Activated naive CD8-positive, alpha-beta T cell treated with anti-CD3 and anti-CD28 coated beads, Interleukin-2, amount 50 U/mL, for 16 hours (primary cell): Measurements from ENCODE around the gene IGFBP2.
A peak's percentile ranks its signal among the peaks of the same experiment; 100 is the strongest.

Experiments used
- DNase-seq: peaks from one replicate; pipeline ENCODE4 v3.0.0-alpha.2; 2020; ENCODE audit warnings: low read depth, low spot score

IGFBP2 gene

DNA sequence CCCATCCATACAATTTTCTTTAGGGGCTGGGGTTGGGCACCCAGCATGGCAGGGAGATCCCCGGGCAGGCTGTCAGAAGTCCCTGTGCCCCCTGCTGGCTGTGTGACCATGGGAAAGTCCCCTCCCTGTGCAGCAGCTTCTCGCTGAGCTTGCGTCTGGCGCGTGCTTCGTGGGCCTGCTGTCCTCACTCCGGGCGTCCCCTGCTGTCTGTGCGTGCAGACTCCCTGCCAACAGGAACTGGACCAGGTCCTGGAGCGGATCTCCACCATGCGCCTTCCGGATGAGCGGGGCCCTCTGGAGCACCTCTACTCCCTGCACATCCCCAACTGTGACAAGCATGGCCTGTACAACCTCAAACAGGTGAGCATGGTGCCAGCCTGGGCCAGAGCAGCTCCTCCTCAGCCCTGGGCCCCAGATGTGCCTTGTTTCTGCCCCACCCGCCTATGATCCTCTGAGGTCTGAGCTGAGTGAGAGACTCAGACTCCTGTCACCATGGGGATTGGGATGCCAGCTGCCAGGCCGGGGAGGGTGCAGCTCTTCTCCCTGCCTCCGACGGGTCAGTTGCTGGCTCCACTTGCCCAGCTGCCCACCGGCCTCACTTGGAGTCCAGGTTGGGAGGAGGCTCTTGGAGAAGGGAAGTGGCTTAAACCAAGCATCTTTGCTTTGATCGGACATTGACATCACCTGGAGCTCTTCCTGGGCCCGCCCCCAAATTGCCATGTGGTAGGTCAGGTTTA, 28.6 kb downstream of the IGFBP2 start:
- DNase-seq: no peak

DNA sequence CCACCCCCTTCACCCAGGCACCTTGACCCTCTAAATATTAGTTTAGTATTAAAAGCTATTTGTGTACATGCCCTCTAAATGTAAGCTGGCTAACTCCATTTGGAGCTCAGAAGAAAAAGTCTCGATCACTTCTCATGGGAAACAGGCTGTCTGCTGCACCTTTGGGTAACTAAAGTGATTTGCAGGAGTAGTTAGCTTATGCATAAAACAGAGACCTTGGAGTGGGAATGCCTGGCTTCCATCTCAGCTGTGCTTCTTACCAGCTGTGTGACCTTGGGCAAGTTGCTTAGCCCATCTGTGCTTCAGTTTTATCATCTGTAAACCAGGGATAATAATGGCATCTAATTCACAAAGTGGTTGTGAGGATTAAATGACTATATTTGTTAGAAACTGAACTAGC, 29.9 kb downstream of the IGFBP2 start:
- no peak for DNase-seq

DNA sequence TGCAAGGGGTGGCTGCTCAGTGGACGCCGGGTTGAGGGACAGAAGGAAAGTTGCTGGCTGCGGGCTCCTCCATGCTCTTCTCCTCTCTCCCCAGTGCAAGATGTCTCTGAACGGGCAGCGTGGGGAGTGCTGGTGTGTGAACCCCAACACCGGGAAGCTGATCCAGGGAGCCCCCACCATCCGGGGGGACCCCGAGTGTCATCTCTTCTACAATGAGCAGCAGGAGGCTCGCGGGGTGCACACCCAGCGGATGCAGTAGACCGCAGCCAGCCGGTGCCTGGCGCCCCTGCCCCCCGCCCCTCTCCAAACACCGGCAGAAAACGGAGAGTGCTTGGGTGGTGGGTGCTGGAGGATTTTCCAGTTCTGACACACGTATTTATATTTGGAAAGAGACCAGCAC, 30.6 kb downstream of the IGFBP2 start:
- DNase-seq: no peak

GRCh38 chr2:216664593-216665034, 31.4 kb downstream of the IGFBP2 start:
- no peak for DNase-seq

DNA sequence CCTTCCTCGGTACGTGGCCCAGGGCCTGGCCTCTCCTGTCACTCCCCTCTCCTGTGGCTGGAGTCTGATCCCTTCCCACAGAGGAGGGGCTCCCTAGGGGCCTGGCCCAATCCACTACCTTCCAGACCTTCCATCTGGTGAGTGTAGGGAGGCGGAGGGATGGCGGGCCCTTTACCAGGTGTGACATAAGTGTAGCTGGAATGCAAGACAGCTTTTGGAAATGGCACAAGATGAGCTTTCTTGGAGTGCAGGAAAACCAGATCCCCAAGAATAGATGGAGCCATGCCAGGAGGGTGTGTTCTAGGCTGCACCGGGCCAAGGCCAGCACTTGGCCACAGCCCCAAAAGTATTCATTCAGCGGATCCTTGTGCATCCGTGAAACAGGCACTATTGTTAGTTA, 32.0 kb downstream of the IGFBP2 start:
- no peak for DNase-seq

DNA sequence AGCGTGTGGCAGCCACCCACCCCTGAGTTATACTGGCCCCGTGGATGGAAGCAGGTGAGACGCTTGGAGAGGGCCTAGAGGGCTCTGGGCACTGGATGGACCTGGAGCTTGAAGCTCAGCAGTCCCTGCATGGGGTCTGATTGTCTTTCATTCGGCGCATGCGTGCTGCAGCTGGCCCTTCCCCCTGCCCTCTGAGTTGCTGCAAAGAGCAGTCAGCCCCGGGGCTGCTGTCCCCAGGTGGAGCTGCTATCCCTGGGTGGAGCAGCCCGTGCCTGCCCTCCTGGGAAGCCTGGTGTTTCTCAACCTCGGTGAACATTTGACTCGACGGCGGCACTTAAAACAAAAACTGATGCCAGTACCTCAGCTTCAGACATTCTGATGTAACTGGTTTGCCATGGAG, 32.5 kb downstream of the IGFBP2 start:
- DNase-seq: no peak

- DNase-seq: peak; percentile 29
These were observed 33.4 kb downstream of the IGFBP2 start for GRCh38 chr2:216666461-216667233.

DNA sequence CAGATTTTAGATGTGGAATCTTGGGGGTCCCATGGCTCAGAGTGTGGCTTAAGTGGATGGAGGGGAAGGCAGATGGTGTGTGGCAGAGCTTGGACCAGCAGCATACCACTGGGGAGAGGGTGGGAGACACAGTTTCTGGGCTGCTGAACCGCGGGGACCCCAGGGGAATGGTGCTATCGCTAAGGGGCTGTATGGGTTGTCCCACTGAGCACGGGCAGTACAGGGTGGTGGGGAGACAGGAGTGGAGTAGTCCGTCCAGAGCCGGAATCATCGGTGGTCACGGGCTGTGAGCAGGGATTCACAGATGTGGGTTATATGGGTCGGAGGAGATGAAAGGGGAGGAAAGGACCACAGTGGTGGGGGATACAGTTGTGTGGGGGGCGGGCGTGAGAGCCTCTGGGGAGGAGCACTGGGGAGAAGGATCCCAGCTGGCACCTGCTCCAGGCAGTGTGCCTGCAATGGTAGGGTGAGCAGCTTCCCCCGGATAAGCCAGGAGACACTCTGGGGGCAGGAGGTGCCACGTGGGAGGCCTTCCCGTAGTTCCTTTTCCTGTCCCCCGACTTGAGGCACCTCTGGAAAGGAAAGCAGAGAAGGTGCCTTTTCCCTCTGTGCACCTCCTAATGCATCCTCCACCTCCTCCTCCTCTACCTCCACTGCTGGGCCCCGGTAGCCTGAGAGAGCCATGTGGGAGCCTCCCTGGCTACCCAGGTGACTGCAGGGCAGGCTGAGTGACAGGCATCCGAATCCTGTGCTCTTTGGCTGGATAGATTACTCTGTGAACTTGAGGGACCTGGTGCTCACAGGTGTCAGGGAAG, 37.3 kb downstream of the IGFBP2 start:
- DNase-seq: no peak

DNA sequence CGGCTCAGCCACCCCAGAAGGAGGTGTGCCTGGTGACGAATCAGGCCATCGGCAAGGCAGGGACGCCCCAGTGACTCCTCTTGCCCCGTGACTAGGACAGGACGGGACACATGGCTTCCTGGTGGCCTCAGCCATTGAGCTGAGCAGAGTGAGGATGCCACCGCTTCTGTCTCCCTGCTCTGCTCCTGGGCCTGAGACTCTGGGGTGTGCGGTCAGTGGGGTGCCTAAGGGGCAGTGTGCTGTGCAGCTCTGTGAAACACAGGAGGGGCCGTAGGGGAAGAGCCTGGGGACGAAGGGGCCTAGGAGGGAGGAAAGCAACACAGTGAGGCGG, 37.8 kb downstream of the IGFBP2 start:
- DNase-seq: no peak

GRCh38 chr2:216671791-216672343, 38.6 kb downstream of the IGFBP2 start:
- no peak for DNase-seq

GRCh38 chr2:216672466-216672865, 39.2 kb downstream of the IGFBP2 start:
- no peak for DNase-seq

DNA sequence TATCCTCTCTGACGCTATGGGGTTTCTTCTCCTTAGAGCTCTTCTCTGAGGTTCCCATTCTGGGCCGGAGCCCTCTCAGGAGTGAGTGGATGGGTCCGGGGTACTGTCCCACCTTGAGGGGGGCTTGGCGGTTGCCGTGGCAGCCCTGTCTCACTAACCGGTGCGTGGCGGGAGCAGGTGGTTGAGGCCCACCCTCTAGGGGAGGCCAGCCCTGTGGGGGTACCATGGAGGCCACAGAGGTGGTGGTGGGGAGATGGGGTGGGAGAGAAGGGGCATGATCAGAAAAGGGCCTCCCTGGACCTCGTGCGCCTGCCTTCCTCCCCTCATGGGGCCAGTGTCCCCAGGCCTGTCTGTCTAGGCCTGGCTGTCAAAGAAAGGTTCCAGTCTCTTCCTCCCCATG, 39.8 kb downstream of the IGFBP2 start:
- DNase-seq: no peak

- no peak for DNase-seq
These were observed 40.4 kb downstream of the IGFBP2 start for GRCh38 chr2:216673609-216674008.

DNA sequence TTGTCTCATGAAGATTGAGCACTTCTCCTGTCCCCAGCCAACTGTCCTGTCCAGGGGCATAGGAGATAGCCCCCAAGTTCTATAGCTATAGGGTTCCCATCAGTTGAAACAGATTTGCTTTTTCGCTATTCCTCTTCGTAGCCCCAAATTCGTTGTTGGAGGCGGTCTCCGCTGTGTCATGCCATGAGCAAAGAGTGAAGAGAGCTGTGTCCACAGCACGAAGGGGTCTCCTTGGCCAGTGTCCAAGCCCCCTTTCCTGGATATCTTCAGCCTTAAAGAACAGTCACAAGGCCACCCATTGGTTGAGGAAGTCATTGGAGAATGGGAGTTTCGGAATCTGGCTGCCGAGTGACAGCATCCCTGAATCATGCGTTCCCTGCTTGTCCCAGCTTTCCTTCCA, 41.2 kb downstream of the IGFBP2 start:
- DNase-seq: no peak

DNA sequence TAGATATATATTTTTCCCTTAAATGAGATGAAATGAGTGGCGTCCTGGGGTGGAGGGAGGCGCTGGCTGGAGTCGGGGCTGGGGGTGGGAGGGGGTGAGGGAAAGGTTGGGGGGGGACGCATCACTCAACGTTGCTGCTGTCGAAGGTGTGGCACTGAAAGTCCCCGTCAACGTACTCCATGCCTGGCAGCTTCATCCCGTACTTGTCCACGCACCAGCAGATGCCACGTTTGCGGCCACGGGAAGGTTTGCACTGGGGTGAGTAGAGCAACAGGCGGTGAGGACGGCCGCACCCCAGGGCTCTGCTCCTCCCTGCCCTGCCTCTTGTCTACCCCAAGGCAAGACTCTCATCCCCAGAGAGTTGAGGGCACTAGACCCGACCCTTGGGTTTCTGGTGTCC, 43.4 kb downstream of the IGFBP2 start:
- no peak for DNase-seq

DNA sequence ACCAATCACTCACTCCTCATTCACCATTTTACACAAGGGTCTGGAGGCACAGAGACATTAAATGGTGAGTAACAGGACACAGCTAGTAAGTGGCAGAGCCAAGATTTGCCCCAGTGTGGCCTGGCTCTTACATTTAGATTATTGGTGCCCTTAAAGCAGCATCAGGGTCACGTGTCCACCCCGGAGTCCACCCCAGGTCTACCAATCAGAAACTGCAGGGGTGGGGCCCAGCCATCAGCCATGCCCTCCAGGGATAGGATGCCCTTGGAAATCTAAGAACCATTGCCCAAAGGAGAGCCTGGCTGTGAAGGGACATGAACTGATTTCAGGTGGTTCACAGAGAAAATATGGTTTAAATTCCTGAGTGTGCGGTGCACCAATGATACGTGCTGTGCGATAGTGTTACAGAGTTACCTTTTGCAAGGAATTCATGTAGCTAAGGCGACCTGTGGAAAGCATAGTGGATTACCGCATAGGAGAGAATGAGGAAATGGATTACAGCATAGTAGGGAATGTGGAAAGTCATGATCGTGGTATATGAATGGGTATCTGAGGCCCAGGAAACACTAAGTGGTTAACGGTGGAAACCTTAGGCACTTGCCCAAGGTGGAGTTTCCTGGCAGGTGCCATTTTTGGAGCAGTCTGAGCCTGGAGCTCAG, 44.3 kb downstream of the IGFBP2 start:
- DNase-seq: no peak

DNA sequence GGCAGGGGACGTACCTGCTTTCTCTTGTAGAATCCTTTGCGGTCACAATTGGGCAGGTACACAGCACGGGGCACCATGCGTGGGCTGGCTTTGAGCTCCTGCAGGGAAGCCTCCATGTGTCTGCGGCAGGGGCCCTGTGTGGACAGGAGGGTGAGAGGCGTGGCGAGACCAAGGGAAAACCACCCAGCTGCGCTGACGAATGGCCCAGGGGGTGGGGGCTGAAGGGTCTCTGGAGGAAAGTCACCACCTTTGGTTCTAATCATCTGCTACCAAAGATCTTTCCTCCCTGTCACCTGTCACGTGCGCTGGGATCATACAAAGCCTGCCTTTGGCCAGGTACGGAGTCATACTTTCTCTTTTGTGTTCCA, 44.9 kb downstream of the IGFBP2 start:
- DNase-seq: no peak

DNA sequence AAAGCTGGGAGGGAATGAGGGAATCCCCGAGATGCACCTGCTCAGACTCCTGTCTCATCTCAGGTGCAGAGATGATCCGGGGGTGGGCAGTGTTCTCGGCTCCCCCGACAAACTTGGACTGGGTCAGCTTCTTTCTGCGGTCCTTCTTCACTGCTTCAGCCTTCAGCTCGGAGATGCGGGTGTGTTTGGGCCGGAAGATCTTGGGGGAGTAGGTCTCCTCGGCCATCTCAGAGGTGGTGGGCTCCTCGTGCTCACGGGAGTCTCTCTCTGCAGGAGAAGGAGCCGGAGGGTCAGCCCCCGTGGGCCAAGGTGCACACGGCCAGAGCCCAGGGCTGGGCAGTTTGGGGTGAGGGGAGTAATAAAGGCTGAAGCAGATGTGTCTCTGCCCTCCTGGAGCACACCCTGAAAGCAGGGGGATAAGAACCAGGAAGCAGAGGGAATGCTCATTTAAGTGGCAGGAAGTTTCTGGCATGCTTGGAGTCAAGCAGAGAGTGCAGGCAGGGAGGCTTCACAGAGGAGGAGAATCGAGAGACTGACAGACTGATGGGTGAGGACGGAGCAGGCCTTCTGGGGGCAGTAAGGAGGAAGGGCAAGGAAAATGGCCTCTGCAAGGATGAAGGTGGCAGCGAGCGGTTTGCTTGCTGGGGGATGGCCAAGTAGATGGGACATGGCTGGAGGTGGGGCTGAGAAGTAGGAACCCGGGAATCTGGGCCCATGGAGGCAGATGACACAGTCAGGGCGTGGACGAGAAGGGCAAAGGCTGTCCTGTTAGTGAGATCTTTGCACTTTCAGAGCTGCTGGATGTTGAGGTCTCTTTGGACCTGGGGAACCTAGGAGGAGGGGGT, 45.8 kb downstream of the IGFBP2 start:
- no peak for DNase-seq

DNA sequence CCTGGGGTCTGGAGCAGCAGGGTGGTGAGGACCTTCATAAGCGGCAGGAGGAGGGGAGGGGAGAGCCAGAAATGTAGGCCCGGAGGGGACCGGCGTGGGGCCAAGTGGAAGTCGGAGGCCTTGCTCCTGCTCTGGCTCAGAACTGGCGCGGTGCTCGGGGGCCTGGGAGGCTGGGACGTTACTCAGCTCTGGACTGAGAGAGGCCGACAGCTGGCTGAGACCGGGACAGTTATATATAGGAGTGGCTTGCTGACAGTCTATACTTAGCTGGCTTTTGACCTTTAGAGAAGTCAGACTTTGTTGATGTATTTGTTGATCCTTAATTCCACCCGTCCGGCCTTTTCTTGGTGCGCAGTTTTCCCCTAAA, 46.4 kb downstream of the IGFBP2 start:
- no peak for DNase-seq

GRCh38 chr2:216680951-216681629, 47.9 kb downstream of the IGFBP2 start:
- DNase-seq: no peak
